ENCODE measurements around the gene ZP2.

- TF ChIP-seq EZH2phosphoT487 (IDR thresholded peaks at IDR 0.05; ENCODE audit: borderline replicate concordance) = no peak
- no peak for TF ChIP-seq CTCF (conservative IDR thresholded peaks at IDR 0.05; ENCODE audit: low read length)
Measured at GRCh38 chr16:21224800-21225199, 13.4 kb upstream of the ZP2 start.
